K562 (cell line): Measurements from ENCODE around the gene DNASE1L2. TPM values are rescaled to one million over a fixed set of nuclear protein-coding genes. Genes with fewer than 3 reads are reported as not detected.
A peak's percentile ranks its signal among the peaks of the same experiment; 100 is the strongest.

Source experiments
- ATAC-seq: fragments of 200-7000 bp; cut with Tn5 transposase; 3 replicates; pipeline ENCODE4 v1.9.1; 2020; ENCODE audit warnings: moderate library complexity
- BruUV-seq: library from RNA; stranded (reverse); fragments of 400-500 nt; replicated peaks from 2 replicates; lab custom pipeline; 2021; lab: Mats Ljungman, UMichigan
- CTCF ChIA-PET: fragments of 300-600 bp; formaldehyde crosslinking; extraction: SDS; loops from one replicate; lab custom pipeline; 2021; ENCODE audit warnings: low intra/inter-chr PET ratio; lab: Yijun Ruan, JAX
- POLR2A ChIA-PET: fragments of 300-600, 350-650 bp; sonication (Branson Sonifier 250); formaldehyde crosslinking; extraction: SDS; loops from one replicate; lab custom pipeline; 2021; ENCODE audit warnings: antibody characterized with exemption, inconsistent platforms; lab: Yijun Ruan, JAX
- DNase-seq, 4 experiments: peaks; one replicate each; pipeline versions ENCODE4 v3.0.0 to v3.0.0-alpha.2; 2011 to 2018; ENCODE audit warnings: low spot score in 3 of 4, mixed read lengths in 3 of 4; ENCODE audit errors: extremely low read depth in 1 of 4
- FAIRE-seq: peaks from 2 replicates; lab custom pipeline; 2011; peaks lifted over from hg19 to GRCh38; lab: Jason Lieb, UNC
- H2AFZ ChIP-seq: 2 replicates; pipeline ENCODE4 v1.6.0; 2011; ENCODE audit warnings: low read depth, low read length, control low read depth, inconsistent platforms
- H3K27ac ChIP-seq: fragments of 200-600 bp; 3 replicates; pipeline ENCODE4 v1.8.0; 2011; ENCODE audit warnings: low read depth, mild to moderate bottlenecking, control low read depth, inconsistent platforms, low read length, moderate library complexity, mixed read lengths; ENCODE audit errors: extremely low read depth
- H3K27me3 ChIP-seq, 2 experiments: fragments of 300-600 bp in 1 of 2; 2 replicates in 1 of 2; 3 replicates in 1 of 2; pipeline versions ENCODE4 v1.6.0 to v1.8.0; 2011; ENCODE audit warnings: inconsistent platforms in 2 of 2, low read length in 2 of 2, mild to moderate bottlenecking in 1 of 2, mixed read lengths in 1 of 2, moderate library complexity in 1 of 2; ENCODE audit not compliant: control insufficient read depth in 2 of 2, insufficient read depth in 2 of 2
- H3K36me3 ChIP-seq: fragments of 300-600 bp; 3 replicates; pipeline ENCODE4 v1.8.0; 2011; ENCODE audit warnings: mild to moderate bottlenecking, low read length, inconsistent platforms; ENCODE audit not compliant: control insufficient read depth, insufficient read depth
- H3K4me1 ChIP-seq, 2 experiments: fragments of 200-600 bp in 1 of 2; replicated peaks in 1 of 2; 2 replicates in 1 of 2; 3 replicates in 1 of 2; pipeline versions ENCODE4 v1.5.1 to v1.8.0; 2011; ENCODE audit warnings: inconsistent platforms in 2 of 2, low read length in 2 of 2, mild to moderate bottlenecking in 1 of 2, mixed read lengths in 1 of 2, moderate library complexity in 1 of 2; ENCODE audit not compliant: control insufficient read depth in 2 of 2, insufficient read depth in 2 of 2
- H3K4me2 ChIP-seq: 2 replicates; pipeline ENCODE4 v1.6.1; 2011; ENCODE audit warnings: low read length, control low read depth, inconsistent platforms, mixed read lengths; ENCODE audit not compliant: insufficient read depth
- H3K4me3 ChIP-seq: fragments of 200-600 bp; sonication (generic), shearing (Covaris generic); 2 replicates; pipeline ENCODE4 v1.5.1; 2016; ENCODE audit warnings: control low read depth, inconsistent platforms
- H3K79me2 ChIP-seq: fragments of 200-600 bp; 3 replicates; pipeline ENCODE4 v1.8.0; 2011; ENCODE audit warnings: low read length, inconsistent platforms; ENCODE audit not compliant: control insufficient read depth, insufficient read depth
- H3K9ac ChIP-seq, 2 experiments: 2 replicates each; pipeline versions ENCODE4 v1.6.0 to v1.6.1; 2011; ENCODE audit warnings: low read depth in 2 of 2, low read length in 2 of 2, control low read depth in 1 of 2, inconsistent platforms in 1 of 2, mild to moderate bottlenecking in 1 of 2, mixed read lengths in 1 of 2; ENCODE audit not compliant: insufficient read depth in 1 of 2
- H3K9me1 ChIP-seq: one replicate; pipeline ENCODE4 v1.6.0; 2011; ENCODE audit warnings: inconsistent platforms, mild to moderate bottlenecking, low read length, moderate library complexity; ENCODE audit not compliant: control insufficient read depth, insufficient read depth
- H3K9me3 ChIP-seq: replicated peaks from 2 replicates; pipeline ENCODE4 v1.5.1; 2011; ENCODE audit warnings: low read depth, low read length, inconsistent platforms; ENCODE audit not compliant: control insufficient read depth, insufficient read depth
- H4K20me1 ChIP-seq: replicated peaks from 2 replicates; pipeline ENCODE4 v1.6.1; 2011; ENCODE audit warnings: low read length, inconsistent platforms, mixed read lengths; ENCODE audit not compliant: control insufficient read depth, insufficient read depth
- CHAMP1 ChIP-seq: fragments of 450-650 bp; IDR thresholded peaks from 2 replicates; pipeline ENCODE4 v1.6.1; 2016; ENCODE audit warnings: mild to moderate bottlenecking
- ELF2 ChIP-seq: fragments of 250-450 bp; sonication (Bioruptor Pico); IDR thresholded peaks from 2 replicates; pipeline ENCODE4 v1.5.0; 2021; ENCODE audit warnings: mild to moderate bottlenecking
- ETS1 ChIP-seq: conservative IDR thresholded peaks from 2 replicates; pipeline ENCODE4 v1.6.1; 2011; ENCODE audit warnings: low read depth, mild to moderate bottlenecking, low read length; ENCODE audit not compliant: control insufficient read depth
- ETS2 ChIP-seq: IDR thresholded peaks from 2 replicates; pipeline ENCODE4 v1.6.1; 2016; ENCODE audit warnings: borderline replicate concordance, missing genetic modification characterization, mild to moderate bottlenecking, moderate library complexity, missing compliant biosample characterization; ENCODE audit not compliant: poor library complexity, severe bottlenecking
- MTF1 ChIP-seq: fragments of 250-450 bp; sonication (Bioruptor Pico); IDR thresholded peaks from 2 replicates; pipeline ENCODE4 v1.9.0; 2021; ENCODE audit warnings: moderate library complexity, mild to moderate bottlenecking, inconsistent platforms, borderline replicate concordance
- POLR2G ChIP-seq: fragments of 200-400 bp; formaldehyde crosslinking; IDR thresholded peaks from 2 replicates; pipeline ENCODE4 v1.6.1; 2017; ENCODE audit warnings: low read depth, mild to moderate bottlenecking, antibody characterized with exemption, low read length, moderate library complexity
- WGBS: fragments of 100-300 bp; shearing (Covaris generic); methylation state at CpG from one replicate; pipeline ENCODE4 v1.1.6; 2016; ENCODE audit warnings: low coverage, mixed read lengths; ENCODE audit not compliant: insufficient coverage; ENCODE audit errors: missing lambda C conversion rate; 5-methylcytosine and 5-hydroxymethylcytosine counted together
- in situ Hi-C: fragments of 300-500 bp; cut with MboI; formaldehyde crosslinking; loops from 4 replicates; pipeline ENCODE4 v1.15.0; 2018; ENCODE audit warnings: inconsistent platforms, mixed read lengths
- intact Hi-C: fragments of 100-400 bp; cut with micrococcal nuclease; formaldehyde crosslinking; loops from 2 replicates; pipeline ENCODE4 v1.14.2; 2022
- polyA plus RNA-seq, 8 experiments: library from polyadenylated mRNA; depleted of rRNA in 4 of 8; stranded (reverse) in 5 of 8; unstranded in 3 of 8; fragments of >200 nt; fragmentation: Nextera tagmentation in 2 of 8; fragmentation: Illumina TruSeq in 1 of 8; extraction: Ambion mirVana in 2 of 8; extraction: Trizol in 1 of 8; gene quantifications; 2 replicates each; pipeline versions ENCODE4 v1.2.1 to v1.2.3, GENCODE V29; 2011 to 2014; ENCODE audit warnings: inconsistent platforms in 1 of 8, missing spikeins in 1 of 8
- total RNA-seq, 7 experiments: library from RNA; depleted of rRNA in 6 of 7; stranded (reverse); fragments of >200 nt in 6 of 7; fragmentation: Illumina TruSeq in 2 of 7; extraction: Trizol in 2 of 7; gene quantifications; 2 replicates each; pipeline versions ENCODE4 v1.2.1 to v1.2.3, GENCODE V29; 2011 to 2021; ENCODE audit warnings: low replicate concordance in 1 of 7

DNASE1L2 gene
- total and polyA plus RNA-seq, 9 of the 15 experiments (the other 6 are each of a cell fraction or from before 2014, with no cell fraction given): 0.08 to 2.7 (median 1.7) TPM; not detected in 1

GRCh38 chr16:2284001-2284770 is 47.9 kb downstream of the DNASE1L2 start:
- H3K27me3 ChIP-seq: no peaks in the 10 kb centered on the region
- no peak for ATAC-seq
- no peak overlapping the region for H3K4me3 ChIP-seq
- H3K9ac ChIP-seq: no peak overlapping the region; a peak in 1 of 4 replicates
- no peak overlapping the region for H3K27ac ChIP-seq
- DNase-seq: no peak
- no peak overlapping the region for H2AFZ ChIP-seq
- H4K20me1 ChIP-seq: no peaks in the 10 kb centered on the region
- BruUV-seq: no TSS peak
- H3K9me1 ChIP-seq: no peaks in the 10 kb centered on the region
- CTCF ChIA-PET: no interaction called here
- no peaks in the 10 kb centered on the region for H3K79me2 ChIP-seq
- intact Hi-C loops: no loop called here
- FAIRE-seq: no peak
- 86% methylated on average over 31 of the region's 37 CpGs for WGBS
- H3K9me3 ChIP-seq: no peaks in the 10 kb centered on the region
- in situ Hi-C loops: no loop called here
- H3K4me2 ChIP-seq: no peak overlapping the region
- POLR2A ChIA-PET: interaction anchor here (0.6 to 1.2 kb wide), 2 partner anchors 9 to 13 kb away, joined by 3 read pairs; no protein-coding TSS in a partner anchor
- no peak for TF ChIP-seq MTF1 (CRISPR knock-in tag)
- TF ChIP-seq CHAMP1: no peak
- peak; percentile 4; the same call in 1 of the 2 replicates for TF ChIP-seq POLR2G
- no peak for TF ChIP-seq ETS2 (tag)
- no peak for TF ChIP-seq ELF2 (CRISPR knock-in tag)
- no peak for TF ChIP-seq ETS1
- peaks cover 0 to 8% of the 10 kb centered on the region in 2 experiments; a peak in 1 of 5 replicates for H3K4me1 ChIP-seq
- H3K36me3 ChIP-seq: peaks cover 56% of the 10 kb centered on the region; the same call in 2 of the 3 replicates
